Measurements from ENCODE around the gene IRGQ.

DNA sequence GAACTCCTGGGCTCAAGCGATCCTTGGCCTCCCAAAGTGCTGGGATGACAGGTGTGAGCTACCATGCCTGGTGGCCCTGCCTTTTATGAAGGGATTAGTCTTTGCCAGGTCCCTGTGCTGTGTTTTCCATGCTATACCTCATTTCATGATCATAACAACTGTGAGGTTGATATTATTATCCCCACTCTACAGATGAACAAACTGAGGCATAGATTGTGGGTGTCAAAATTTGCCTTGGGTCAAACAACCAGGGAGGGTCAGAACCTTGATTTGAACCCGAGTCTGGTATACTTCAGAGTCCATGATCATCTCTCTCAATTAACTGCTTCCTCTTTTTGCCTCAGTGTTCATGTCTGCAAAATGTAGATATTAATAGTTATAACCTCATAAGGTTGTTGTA, 13.4 kb downstream of the IRGQ start:
- TF ChIP-seq EZH2 (IDR thresholded peaks at IDR 0.05; ENCODE audit: low read depth), result no peak
- TF ChIP-seq, protein P1, sequence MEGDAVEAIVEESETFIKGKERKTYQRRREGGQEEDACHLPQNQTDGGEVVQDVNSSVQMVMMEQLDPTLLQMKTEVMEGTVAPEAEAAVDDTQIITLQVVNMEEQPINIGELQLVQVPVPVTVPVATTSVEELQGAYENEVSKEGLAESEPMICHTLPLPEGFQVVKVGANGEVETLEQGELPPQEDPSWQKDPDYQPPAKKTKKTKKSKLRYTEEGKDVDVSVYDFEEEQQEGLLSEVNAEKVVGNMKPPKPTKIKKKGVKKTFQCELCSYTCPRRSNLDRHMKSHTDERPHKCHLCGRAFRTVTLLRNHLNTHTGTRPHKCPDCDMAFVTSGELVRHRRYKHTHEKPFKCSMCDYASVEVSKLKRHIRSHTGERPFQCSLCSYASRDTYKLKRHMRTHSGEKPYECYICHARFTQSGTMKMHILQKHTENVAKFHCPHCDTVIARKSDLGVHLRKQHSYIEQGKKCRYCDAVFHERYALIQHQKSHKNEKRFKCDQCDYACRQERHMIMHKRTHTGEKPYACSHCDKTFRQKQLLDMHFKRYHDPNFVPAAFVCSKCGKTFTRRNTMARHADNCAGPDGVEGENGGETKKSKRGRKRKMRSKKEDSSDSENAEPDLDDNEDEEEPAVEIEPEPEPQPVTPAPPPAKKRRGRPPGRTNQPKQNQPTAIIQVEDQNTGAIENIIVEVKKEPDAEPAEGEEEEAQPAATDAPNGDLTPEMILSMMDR (conservative IDR thresholded peaks at IDR 0.05), result no peak

Data from PC-9 (cell line).